H1 (cell line): ENCODE data around the gene TARS2.

Experiments used
- CTCF ChIP-seq, 3 experiments: IDR thresholded peaks; 1 replicate in 2 of 3; 2 replicates in 1 of 3; pipeline versions ENCODE4 v1.5.1 to v1.6.1; 2011; ENCODE audit warnings: low read length in 3 of 3, mild to moderate bottlenecking in 3 of 3, inconsistent platforms in 2 of 3, low read depth in 1 of 3, moderate library complexity in 1 of 3; ENCODE audit not compliant: insufficient read depth in 1 of 3; ENCODE audit errors: control extremely low read depth in 1 of 3
- JUND ChIP-seq: IDR thresholded peaks from 2 replicates; pipeline ENCODE4 v1.6.1; 2011; ENCODE audit warnings: mild to moderate bottlenecking, improper control_type of control experiment, low read length
- POLR2A ChIP-seq, 2 experiments: IDR thresholded peaks; 1 replicate in 1 of 2; 2 replicates in 1 of 2; pipeline ENCODE4 v1.6.1; 2011; ENCODE audit warnings: low read depth in 2 of 2, low read length in 2 of 2, mild to moderate bottlenecking in 2 of 2; ENCODE audit errors: control extremely low read depth in 1 of 2
- SRF ChIP-seq: IDR thresholded peaks from 2 replicates; pipeline ENCODE4 v1.6.1; 2011; ENCODE audit warnings: mild to moderate bottlenecking, low read depth, low read length, moderate library complexity

- TF ChIP-seq CTCF (IDR thresholded peaks at IDR 0.05; ENCODE audit: control extremely low read depth in 1 of 3, insufficient read depth in 1 of 3, low read depth in 1 of 3, low read length in 3 of 3) = no peak
- TF ChIP-seq POLR2A (IDR thresholded peaks at IDR 0.05; ENCODE audit: control extremely low read depth in 1 of 2, low read depth in 2 of 2, low read length in 2 of 2) = no peak
- no peak for TF ChIP-seq SRF
- TF ChIP-seq JUND = no peak
Measured at GRCh38 chr1:150493175-150493574, 6.0 kb downstream of the TARS2 start.
